NCI-H2029 (cell line): ENCODE results near the gene CTSC.

Source experiments
- DNase-seq: peaks from one replicate; lab custom pipeline; 2025; lab: John Stamatoyannopoulos, UW

Gene CTSC

DNA sequence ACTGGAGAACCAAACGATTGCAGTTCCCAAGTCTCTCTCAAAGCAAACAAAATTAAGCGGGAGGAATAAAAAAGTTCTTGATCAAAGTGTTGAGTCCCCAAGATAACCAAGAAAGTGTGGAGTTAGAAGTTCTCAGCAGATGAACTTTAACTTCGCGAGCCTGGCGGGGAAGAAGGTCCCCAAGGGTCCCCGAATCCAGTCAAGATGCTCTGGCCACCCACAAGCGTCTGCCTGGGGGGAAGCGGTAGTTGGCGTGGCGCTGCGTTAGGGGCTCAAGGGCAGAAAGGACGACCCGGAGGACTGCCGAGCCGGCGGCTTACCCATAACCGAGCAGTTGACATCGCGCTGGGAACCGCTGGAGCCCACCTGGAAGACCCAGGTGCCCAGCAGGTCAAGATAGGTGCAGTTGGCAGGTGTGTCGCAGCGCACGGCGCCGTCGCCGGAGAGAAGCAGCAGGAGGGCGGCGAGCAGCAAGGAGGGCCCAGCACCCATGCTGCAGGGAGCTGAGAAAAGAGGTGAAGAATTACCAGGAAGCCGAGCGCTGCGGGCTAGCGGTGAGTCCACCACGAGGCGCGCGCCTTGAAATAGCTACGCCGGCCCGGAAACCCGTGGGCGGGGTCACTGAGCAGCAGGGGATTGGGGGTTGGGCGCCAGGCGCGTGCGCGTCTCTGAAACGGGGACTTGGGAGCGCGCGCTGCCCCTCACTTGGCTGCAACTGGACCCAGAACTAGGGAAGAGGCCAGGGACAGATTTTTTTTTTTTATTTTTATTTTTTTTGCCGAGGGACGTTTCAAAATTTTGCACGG is at the start of gene CTSC:
Gene CTSC (minus strand): TSS at position 556 of the 806 bp plus-strand sequence. CDS start 64 bp downstream, at position 492.
- DNase-seq: peak; percentile 91

GRCh38 chr11:88384669-88385005 is 47.1 kb upstream of the CTSC start:
- no peak for DNase-seq

GRCh38 chr11:88384004-88384668 is 46.6 kb upstream of the CTSC start:
- no peak for DNase-seq

- DNase-seq: no peak
These were observed 45.9 kb upstream of the CTSC start for GRCh38 chr11:88383447-88383846.

DNA sequence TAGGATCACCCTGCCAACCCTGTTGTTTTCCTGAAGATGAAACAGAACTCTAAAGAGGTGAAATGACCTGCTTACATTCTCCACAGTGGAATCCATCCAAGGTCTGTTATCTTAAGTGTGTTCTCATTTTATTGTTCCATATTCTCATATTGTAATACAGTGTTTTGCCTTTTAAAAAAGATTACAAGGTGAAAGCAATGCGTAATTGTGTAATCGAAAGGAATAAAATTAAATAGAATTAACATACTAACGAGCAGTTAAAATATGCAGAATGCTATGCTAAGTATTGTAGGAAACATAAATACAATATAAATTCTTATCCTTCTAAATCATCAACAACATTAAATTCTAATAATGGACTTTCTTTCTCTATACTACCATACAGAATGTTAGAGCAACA is 41.6 kb upstream of the CTSC start:
- no peak for DNase-seq

GRCh38 chr11:88378422-88379066 is 41.0 kb upstream of the CTSC start:
- DNase-seq: no peak

DNA sequence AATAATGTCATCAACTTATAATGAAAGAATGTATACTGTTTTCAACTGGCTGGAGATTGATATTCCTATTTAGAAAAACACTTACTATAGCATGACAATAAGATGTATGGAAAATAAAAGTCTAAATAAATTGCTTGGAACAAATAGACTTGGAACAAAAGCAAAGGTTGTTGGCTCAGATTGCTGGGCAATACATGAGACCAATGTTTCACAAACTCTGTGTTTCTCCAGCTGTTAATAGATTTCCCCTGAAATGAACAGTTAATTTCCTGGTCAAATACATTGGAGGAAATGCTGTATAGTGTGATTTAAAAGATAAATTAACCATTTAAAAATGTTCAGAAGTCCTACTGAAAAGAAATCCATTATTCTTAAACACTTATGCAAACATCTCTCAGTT is 40.1 kb upstream of the CTSC start:
- DNase-seq: no peak

DNA sequence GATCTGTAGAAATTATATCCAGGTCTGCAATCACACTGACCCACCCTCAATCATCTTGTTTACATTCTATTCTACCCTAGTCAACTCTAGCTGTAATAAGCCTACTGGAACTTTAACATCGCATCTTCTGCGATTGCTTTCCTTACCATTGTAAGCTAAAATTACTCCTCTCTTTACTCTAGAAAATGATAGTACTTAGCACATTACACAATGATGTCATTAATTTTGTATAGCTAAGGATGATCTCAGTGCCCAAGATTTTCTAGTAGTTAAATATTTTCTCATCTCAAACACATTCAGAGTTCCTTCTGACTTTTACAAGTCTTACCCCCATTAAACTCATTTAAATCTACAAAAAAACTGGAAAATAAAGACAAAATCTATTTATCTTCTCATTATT is 39.6 kb upstream of the CTSC start:
- DNase-seq: no peak

GRCh38 chr11:88375927-88376470 is 38.5 kb upstream of the CTSC start:
- no peak for DNase-seq

GRCh38 chr11:88370782-88371181 is 33.2 kb upstream of the CTSC start:
- DNase-seq: no peak

- no peak for DNase-seq
These were observed 29.8 kb upstream of the CTSC start for GRCh38 chr11:88367310-88367709.

DNA sequence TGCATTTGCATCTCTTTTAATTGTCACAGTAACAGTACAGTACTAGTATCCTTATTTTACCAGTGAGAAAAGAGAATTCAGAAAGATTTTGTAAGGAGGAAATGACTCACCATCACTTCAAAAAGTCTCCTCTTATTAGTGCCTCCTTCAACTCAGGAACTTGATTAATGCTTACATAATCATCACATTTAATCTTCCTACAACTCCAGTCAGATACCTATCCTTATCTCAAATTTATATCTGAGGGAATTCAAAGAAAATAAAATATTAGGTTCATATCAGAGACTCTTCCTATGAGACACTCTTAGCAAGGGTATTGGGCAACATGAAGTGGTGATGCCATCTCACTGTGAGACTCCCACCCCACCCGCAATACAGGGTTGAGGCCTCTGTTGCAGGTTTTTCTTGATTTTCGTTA is 26.1 kb upstream of the CTSC start:
- no peak for DNase-seq

- DNase-seq: no peak
These were observed 25.5 kb upstream of the CTSC start for GRCh38 chr11:88363004-88363403.

DNA sequence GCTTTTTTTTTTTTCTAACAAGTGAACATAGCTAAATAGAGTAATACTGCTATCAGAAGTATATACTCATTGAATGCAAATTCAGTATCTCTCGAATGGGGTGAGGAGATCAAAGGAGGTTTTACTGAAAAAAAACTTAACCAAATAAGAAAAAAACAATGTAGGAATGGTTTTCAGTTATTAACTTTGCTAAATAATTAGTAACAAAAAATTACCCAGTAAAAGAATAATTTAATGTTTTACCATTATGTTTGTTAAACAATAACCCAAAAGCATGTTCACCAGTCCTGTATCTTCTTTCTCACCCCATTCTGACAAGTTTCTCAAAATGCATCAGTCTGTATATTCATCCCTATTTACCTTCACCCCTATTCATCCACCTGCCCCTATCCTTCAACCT is 22.6 kb upstream of the CTSC start:
- DNase-seq: no peak

DNA sequence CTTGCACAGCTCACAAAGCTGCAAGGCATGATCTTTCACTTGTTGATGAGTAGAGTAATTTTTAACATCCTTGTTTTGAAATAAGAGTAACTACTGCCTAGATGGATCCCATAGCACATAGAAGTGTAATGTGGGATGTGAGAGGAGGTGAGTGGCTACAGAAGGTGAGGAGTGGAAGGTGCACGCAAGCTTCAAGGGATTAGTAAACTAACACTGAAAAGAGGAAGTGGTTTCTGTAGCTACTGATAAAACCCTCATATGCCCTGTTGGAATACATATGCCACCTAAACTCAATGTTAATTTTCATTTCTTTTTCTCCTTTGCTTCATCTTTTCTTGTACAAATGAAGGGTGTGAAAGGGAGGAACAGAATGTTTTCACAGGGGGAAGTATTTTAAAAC is 22.0 kb upstream of the CTSC start:
- DNase-seq: no peak

DNA sequence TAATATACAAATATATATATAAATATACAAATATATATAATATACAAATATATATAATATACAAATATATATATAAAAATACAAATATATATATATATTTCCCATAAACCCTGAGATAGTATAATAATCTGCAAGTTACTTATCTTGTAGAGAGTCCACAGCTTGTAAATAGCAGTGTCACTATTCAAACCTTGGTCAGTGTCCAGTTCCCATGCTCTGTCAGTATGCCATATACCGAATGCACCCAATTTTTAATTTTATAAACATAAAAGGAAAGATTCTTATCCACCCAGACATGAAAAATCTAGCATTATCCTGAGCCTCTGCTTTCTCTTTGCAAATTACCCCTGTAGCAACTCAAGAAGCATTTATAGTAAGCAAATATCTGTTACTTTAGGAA is 21.6 kb upstream of the CTSC start:
- no peak for DNase-seq

- DNase-seq: no peak
These were observed 20.5 kb upstream of the CTSC start for GRCh38 chr11:88358040-88358431.

- peak; percentile 21 for DNase-seq
These were observed 19.9 kb upstream of the CTSC start for GRCh38 chr11:88357323-88358039.

DNA sequence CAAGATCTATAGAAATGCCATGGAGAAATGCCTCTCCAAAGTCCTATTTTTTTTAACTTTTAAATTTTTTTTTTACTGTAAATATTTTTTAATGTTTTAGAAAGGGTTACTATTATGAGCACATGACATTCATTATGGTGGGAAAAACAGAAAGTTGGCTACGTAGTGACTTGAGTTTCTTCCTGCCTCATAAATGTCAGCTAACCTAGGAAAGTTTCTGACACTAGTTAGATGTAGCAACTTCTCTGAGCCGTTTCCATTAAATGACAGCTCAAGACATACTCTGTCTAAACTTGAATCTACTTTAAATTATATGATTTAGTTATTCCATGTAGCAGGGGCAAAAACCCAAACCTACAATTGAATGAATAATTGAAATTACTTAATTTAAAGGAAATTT is 18.4 kb upstream of the CTSC start:
- no peak for DNase-seq

DNA sequence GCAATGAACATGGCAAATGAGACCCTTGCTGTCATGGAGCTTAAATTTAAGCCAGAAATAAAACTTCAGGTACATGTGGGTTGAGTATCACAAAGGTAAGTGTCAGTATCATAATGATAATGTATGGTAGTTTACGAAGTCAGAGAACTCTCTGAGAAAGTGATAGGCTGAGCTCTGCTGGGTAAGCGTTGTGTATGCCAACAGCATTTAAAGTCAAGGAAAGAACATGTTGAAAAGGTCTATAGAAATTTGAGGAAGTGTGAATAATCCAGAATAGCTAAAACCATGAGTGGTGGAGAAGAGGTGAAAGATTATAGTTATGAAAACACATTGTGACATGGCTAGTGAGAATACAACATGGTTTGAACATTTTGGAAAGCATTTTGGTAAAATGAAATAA is 17.4 kb upstream of the CTSC start:
- no peak for DNase-seq

DNA sequence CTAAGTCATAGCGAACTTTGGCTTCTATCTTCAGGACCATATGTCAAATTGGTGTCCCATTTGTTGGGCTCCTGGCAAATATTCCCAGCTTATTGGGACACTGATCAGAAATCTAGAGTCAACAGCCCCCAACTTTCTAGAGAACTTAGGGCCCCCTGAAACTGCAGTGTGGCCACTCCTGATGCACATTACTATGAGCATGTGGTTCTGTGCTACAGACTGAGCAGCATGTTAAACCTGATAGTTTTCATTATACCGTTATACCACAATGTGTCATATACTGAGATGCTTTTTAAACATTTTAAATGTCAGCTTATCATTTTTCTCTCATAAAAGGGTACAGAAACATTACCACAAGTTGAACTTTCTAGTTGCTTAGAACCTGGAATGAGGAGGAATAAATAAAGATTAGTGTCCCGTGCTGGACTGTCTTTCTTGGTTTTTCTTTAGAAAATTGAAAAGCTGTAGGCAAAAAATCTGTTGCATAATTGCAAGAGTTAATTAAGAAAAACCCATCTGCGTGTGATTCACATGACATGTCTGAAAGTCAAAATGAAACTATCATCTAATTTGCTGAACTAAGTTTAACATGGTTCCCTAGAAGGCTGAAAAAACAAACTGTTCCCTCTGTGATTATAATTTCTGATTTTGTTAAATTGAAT is 16.4 kb upstream of the CTSC start:
- DNase-seq: no peak

- no peak for DNase-seq
These were observed 15.8 kb upstream of the CTSC start for GRCh38 chr11:88353386-88353785.
